Trophoblast cell (in vitro differentiated cells and primary cell): Measurements from ENCODE around the gene FAM107A.

Experiments
- DNase-seq, 2 donors: peaks; one replicate each; pipeline ENCODE4 v3.0.0-alpha.2; 2016
- H2AFZ ChIP-seq: 2 replicates; pipeline ENCODE4 v1.6.1; 2013; ENCODE audit warnings: low read length, moderate library complexity, mild to moderate bottlenecking; ENCODE audit not compliant: insufficient read depth, poor library complexity
- H2AK5ac ChIP-seq: 2 replicates; pipeline ENCODE4 v1.6.1; 2013; ENCODE audit warnings: mild to moderate bottlenecking, low read length
- H2BK120ac ChIP-seq: 2 replicates; pipeline ENCODE4 v1.6.1; 2013; ENCODE audit warnings: low read length, mild to moderate bottlenecking, moderate library complexity; ENCODE audit not compliant: insufficient read depth, poor library complexity
- H2BK12ac ChIP-seq: 2 replicates; pipeline ENCODE4 v1.6.1; 2013; ENCODE audit warnings: mild to moderate bottlenecking, low read length, moderate library complexity
- H2BK5ac ChIP-seq: 2 replicates; pipeline ENCODE4 v1.6.1; 2013; ENCODE audit warnings: low read length, low read depth, moderate library complexity, mild to moderate bottlenecking; ENCODE audit not compliant: poor library complexity
- H3K14ac ChIP-seq: 2 replicates; pipeline ENCODE4 v1.6.1; 2013; ENCODE audit warnings: mild to moderate bottlenecking, low read length
- H3K18ac ChIP-seq: 2 replicates; pipeline ENCODE4 v1.6.1; 2013; ENCODE audit warnings: mild to moderate bottlenecking, low read length
- H3K23ac ChIP-seq: 2 replicates; pipeline ENCODE4 v1.6.1; 2013; ENCODE audit warnings: low read length
- H3K27ac ChIP-seq: 2 replicates; pipeline ENCODE4 v1.5.1; 2013; ENCODE audit warnings: low read depth, mild to moderate bottlenecking, inconsistent platforms, low read length, moderate library complexity
- H3K27me3 ChIP-seq: 2 replicates; pipeline ENCODE4 v1.6.1; 2013; ENCODE audit warnings: inconsistent platforms, mild to moderate bottlenecking, low read length, moderate library complexity; ENCODE audit not compliant: insufficient read depth
- H3K36me3 ChIP-seq, 2 experiments: 1 replicate in 1 of 2; 2 replicates in 1 of 2; pipeline ENCODE4 v1.6.1; 2013; ENCODE audit warnings: low read length in 2 of 2, mild to moderate bottlenecking in 2 of 2, moderate library complexity in 1 of 2; ENCODE audit not compliant: insufficient read depth in 2 of 2, control insufficient read depth in 1 of 2
- H3K4ac ChIP-seq: 2 replicates; pipeline ENCODE4 v1.6.1; 2013; ENCODE audit warnings: low read depth, mild to moderate bottlenecking, low read length, moderate library complexity
- H3K4me1 ChIP-seq, 2 experiments: 1 replicate in 1 of 2; 2 replicates in 1 of 2; pipeline ENCODE4 v1.6.1; 2013; ENCODE audit warnings: low read length in 2 of 2, mild to moderate bottlenecking in 2 of 2, moderate library complexity in 1 of 2; ENCODE audit not compliant: insufficient read depth in 2 of 2, control insufficient read depth in 1 of 2
- H3K4me2 ChIP-seq: 2 replicates; pipeline ENCODE4 v1.6.1; 2013; ENCODE audit warnings: inconsistent platforms, mild to moderate bottlenecking, low read length, moderate library complexity
- H3K4me3 ChIP-seq: 2 replicates; pipeline ENCODE4 v1.5.1; 2013; ENCODE audit warnings: mild to moderate bottlenecking, low read depth, low read length, inconsistent platforms
- H3K79me1 ChIP-seq: one replicate; pipeline ENCODE4 v1.6.1; 2013; ENCODE audit warnings: low read length
- H3K79me2 ChIP-seq: 2 replicates; pipeline ENCODE4 v1.6.1; 2013; ENCODE audit warnings: low read length, mild to moderate bottlenecking; ENCODE audit not compliant: control insufficient read depth, insufficient read depth, poor library complexity
- H3K9ac ChIP-seq: 2 replicates; pipeline ENCODE4 v1.6.1; 2013; ENCODE audit warnings: mild to moderate bottlenecking, low read length
- H3K9me3 ChIP-seq: 2 replicates; pipeline ENCODE4 v1.6.1; 2013; ENCODE audit warnings: low read depth, mild to moderate bottlenecking, control low read depth, inconsistent platforms, low read length; ENCODE audit not compliant: insufficient read depth
- H4K12ac ChIP-seq: 2 replicates; pipeline ENCODE4 v1.6.1; 2013; ENCODE audit warnings: low read depth, mild to moderate bottlenecking, low read length, moderate library complexity
- H4K8ac ChIP-seq: 2 replicates; pipeline ENCODE4 v1.6.1; 2013; ENCODE audit warnings: low read depth, mild to moderate bottlenecking, low read length, moderate library complexity
- H4K91ac ChIP-seq: one replicate; pipeline ENCODE4 v1.6.1; 2013; ENCODE audit warnings: low read depth, mild to moderate bottlenecking, low read length, moderate library complexity
- WGBS: extraction: QIAGEN DNeasy Blood & Tissue Kit; methylation state at CpG from one replicate; pipeline ENCODE4 v1.1.7; 2013; ENCODE audit warnings: missing lambda C conversion rate; ENCODE audit not compliant: insufficient read length, insufficient coverage; ENCODE audit errors: extremely low coverage; 5-methylcytosine and 5-hydroxymethylcytosine counted together

Gene FAM107A

DNA sequence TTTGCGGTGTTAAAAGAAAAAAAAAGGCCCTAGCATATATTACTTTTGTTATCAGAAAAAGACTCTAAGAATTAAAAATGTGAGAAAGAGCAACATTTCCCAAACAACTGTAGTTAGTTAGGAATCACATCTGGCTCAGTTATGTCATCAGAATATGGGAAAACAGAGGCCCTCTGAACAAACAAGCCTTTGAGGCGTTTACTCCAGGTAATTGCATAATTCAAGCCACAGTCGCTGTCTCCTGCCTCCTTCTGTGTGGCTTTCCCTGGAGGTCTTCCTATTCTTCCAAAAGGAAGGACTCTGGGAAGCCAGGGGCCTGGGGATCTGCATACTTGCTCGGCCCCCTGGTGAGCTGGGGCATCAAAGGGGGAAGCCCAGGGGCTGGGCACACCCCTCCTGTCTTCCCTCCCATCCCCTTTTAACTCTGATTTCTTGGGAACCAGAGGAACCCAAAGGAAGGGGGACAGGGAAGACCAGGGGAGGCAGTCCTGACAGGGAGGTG is 3.7 kb upstream of the FAM107A start:
- no peak overlapping the region for H3K4ac ChIP-seq
- no peak overlapping the region for H3K18ac ChIP-seq
- no peak overlapping the region for H3K27ac ChIP-seq
- no CpG with 5 or more reads among the region's 4 CpGs for WGBS
- no peaks in the 10 kb centered on the region for H3K36me3 ChIP-seq
- H4K8ac ChIP-seq, result no peak overlapping the region
- H4K12ac ChIP-seq, result no peak overlapping the region
- no peak overlapping the region for H3K4me3 ChIP-seq
- H3K4me2 ChIP-seq, result no peak overlapping the region
- H3K9ac ChIP-seq, result no peak overlapping the region
- H2AK5ac ChIP-seq, result no peak overlapping the region
- no peak overlapping the region for H4K91ac ChIP-seq
- no peak overlapping the region for H2BK12ac ChIP-seq
- H3K79me1 ChIP-seq, result no peaks in the 10 kb centered on the region
- H3K79me2 ChIP-seq, result no peaks in the 10 kb centered on the region
- H2BK5ac ChIP-seq, result no peak overlapping the region
- no peak overlapping the region for H3K14ac ChIP-seq
- H2BK120ac ChIP-seq, result no peak overlapping the region
- no peak overlapping the region for H3K23ac ChIP-seq
- H2AFZ ChIP-seq, result no peak overlapping the region
- peaks cover 3% of the 10 kb centered on the region for H3K9me3 ChIP-seq
- no peak for DNase-seq
- H3K27me3 ChIP-seq, result peaks cover 16% of the 10 kb centered on the region
- peaks cover 2 to 4% of the 10 kb centered on the region in 2 experiments for H3K4me1 ChIP-seq

DNA sequence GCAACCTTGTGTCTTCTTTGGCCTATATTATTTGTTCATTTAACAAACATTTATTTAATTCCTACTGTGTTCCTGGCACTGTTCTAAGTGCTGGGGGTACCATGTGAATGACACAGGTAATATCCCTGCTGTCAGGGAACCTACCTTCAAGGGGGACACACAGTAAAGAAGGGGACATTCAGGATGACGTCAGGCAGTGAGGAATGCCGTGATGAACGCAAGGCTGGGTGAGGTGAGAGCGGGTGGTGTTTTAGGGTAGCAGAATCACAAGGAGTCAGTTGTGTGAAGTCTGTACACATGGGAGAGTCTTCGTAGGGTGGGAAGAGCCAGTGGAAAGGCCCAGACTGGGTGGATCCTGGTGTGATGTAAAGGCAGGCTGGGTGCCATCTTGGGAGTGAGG is 1.7 kb upstream of the FAM107A start:
- no peak overlapping the region for H2AFZ ChIP-seq
- H3K79me1 ChIP-seq, result no peaks in the 10 kb centered on the region
- no peak overlapping the region for H3K4me2 ChIP-seq
- H2BK120ac ChIP-seq, result no peak overlapping the region
- H3K18ac ChIP-seq, result no peak overlapping the region
- no peak overlapping the region for H4K8ac ChIP-seq
- H4K91ac ChIP-seq, result no peak overlapping the region
- no peaks in the 10 kb centered on the region for H3K4me1 ChIP-seq
- H4K12ac ChIP-seq, result no peak overlapping the region
- H2BK5ac ChIP-seq, result no peak overlapping the region
- H3K4ac ChIP-seq, result no peak overlapping the region
- no peaks in the 10 kb centered on the region for H3K36me3 ChIP-seq
- DNase-seq, result no peak
- H3K14ac ChIP-seq, result no peak overlapping the region
- no peak overlapping the region for H3K23ac ChIP-seq
- no peak overlapping the region for H3K27ac ChIP-seq
- no peak overlapping the region for H3K4me3 ChIP-seq
- WGBS, result no CpG with 5 or more reads among the region's 5 CpGs
- peaks cover 2% of the 10 kb centered on the region for H3K9me3 ChIP-seq
- H3K79me2 ChIP-seq, result no peaks in the 10 kb centered on the region
- H3K27me3 ChIP-seq, result no peaks in the 10 kb centered on the region
- H2AK5ac ChIP-seq, result no peak overlapping the region
- H3K9ac ChIP-seq, result no peak overlapping the region
- no peak overlapping the region for H2BK12ac ChIP-seq

DNA sequence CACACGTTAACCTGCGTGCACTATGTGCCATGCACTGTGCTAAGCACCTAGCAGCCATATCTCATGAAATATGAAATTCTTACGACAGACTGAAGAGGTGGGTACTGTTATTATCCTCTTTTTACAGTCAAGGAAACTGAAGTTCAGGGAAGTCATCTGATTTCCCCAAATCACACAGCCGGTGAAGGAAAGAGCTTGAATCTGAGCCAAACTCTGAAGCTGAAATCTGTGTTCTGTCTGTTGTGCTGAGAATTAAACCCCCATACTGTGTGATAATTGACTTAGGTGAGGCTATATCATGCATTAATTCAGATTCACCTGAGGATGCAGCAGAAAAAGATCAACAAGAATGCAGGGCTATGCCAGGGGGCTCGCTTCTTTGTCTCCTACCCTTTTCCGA is 475 bp downstream of the FAM107A start:
- no peak overlapping the region for H2BK12ac ChIP-seq
- no peaks in the 10 kb centered on the region for H3K79me2 ChIP-seq
- H2AK5ac ChIP-seq, result no peak overlapping the region
- H3K4me1 ChIP-seq, result no peaks in the 10 kb centered on the region
- no peak overlapping the region for H3K9ac ChIP-seq
- no peak overlapping the region for H2BK5ac ChIP-seq
- no peak overlapping the region for H3K14ac ChIP-seq
- H3K9me3 ChIP-seq, result peaks cover 2% of the 10 kb centered on the region
- H2BK120ac ChIP-seq, result no peak overlapping the region
- H3K79me1 ChIP-seq, result no peaks in the 10 kb centered on the region
- no peak overlapping the region for H3K23ac ChIP-seq
- no peak overlapping the region for H3K18ac ChIP-seq
- DNase-seq, result no peak
- WGBS, result no CpG with 5 or more reads among the region's 6 CpGs
- no peak overlapping the region for H4K91ac ChIP-seq
- no peak overlapping the region for H3K4ac ChIP-seq
- H3K27ac ChIP-seq, result no peak overlapping the region
- H2AFZ ChIP-seq, result no peak overlapping the region
- H3K27me3 ChIP-seq, result no peaks in the 10 kb centered on the region
- H3K36me3 ChIP-seq, result no peaks in the 10 kb centered on the region
- no peak overlapping the region for H4K8ac ChIP-seq
- H3K4me3 ChIP-seq, result no peak overlapping the region
- no peak overlapping the region for H4K12ac ChIP-seq
- no peak overlapping the region for H3K4me2 ChIP-seq

GRCh38 chr3:58575971-58576652 is 1.1 kb downstream of the FAM107A start:
- H3K4me2 ChIP-seq, result no peak overlapping the region
- peaks cover 2% of the 10 kb centered on the region for H3K9me3 ChIP-seq
- no peak overlapping the region for H3K27ac ChIP-seq
- no peak for DNase-seq
- no peak overlapping the region for H4K91ac ChIP-seq
- no peak overlapping the region for H2AFZ ChIP-seq
- no peak overlapping the region for H3K4ac ChIP-seq
- H3K4me1 ChIP-seq, result no peaks in the 10 kb centered on the region
- H2AK5ac ChIP-seq, result no peak overlapping the region
- H3K79me2 ChIP-seq, result no peaks in the 10 kb centered on the region
- H4K8ac ChIP-seq, result no peak overlapping the region
- H3K9ac ChIP-seq, result no peak overlapping the region
- no peak overlapping the region for H3K18ac ChIP-seq
- no CpG with 5 or more reads among the region's 8 CpGs for WGBS
- H3K79me1 ChIP-seq, result no peaks in the 10 kb centered on the region
- H2BK12ac ChIP-seq, result no peak overlapping the region
- H3K27me3 ChIP-seq, result no peaks in the 10 kb centered on the region
- H3K23ac ChIP-seq, result no peak overlapping the region
- no peak overlapping the region for H4K12ac ChIP-seq
- H3K14ac ChIP-seq, result no peak overlapping the region
- no peak overlapping the region for H2BK5ac ChIP-seq
- no peak overlapping the region for H2BK120ac ChIP-seq
- H3K4me3 ChIP-seq, result no peak overlapping the region
- no peaks in the 10 kb centered on the region for H3K36me3 ChIP-seq
